Measurements from ENCODE around the gene TJP3. TPM values are rescaled to one million over a fixed set of nuclear protein-coding genes. Genes with fewer than 3 reads are reported as not detected.
"Not testable (repeated sequence)": the region's sequence is repeated elsewhere in the genome, so short reads cannot be mapped to it uniquely, and the experiment has no call there.

The TJP3 gene
- total RNA-seq: 1 to 10 TPM; 1.5 to 8.6 TPM

DNA sequence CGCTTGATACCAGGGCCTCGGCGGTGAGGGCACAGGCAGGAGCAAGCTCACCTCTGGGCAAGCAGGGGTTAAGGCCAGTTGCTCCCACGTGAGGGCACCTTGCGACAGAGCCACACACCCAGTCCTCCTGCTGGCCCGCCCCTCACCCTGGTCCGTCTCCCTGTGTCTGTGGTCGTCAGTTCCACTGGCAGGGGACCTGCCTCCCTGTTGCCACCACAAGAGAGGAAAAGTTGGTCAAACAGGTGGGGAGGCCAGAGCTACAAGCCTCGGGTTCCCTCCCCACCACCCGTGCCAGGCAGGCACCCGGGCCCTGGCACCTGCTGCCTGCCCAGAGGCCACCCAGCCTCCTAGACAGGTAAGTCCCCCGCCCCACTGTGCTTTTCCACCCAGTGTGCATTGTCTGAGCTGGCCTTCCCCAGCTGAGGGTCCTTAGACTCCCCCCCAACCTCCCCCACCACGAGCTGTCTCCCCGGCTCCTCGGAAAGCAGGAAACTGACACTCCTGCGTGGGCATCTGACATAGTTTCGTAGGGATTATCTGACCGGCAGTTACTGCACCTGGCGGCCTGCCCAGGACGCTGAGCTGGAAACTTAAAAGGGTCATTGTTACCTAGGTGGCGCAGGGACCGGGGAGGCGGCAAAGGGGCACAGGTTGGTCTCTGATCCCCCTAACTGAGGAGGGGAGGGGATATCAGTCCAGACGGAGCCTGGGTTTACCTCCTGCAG, at the start of gene TJP3:
TSS of gene TJP3 (plus strand) at position 178 of the 725 bp plus-strand sequence. CDS start 20,049 bp downstream, outside the sequence.
- Mint-ChIP-seq H3K36me3 (ENCODE audit: low read depth) (no peaks in the 10 kb centered on the region), H3K27ac (no peak within 1 kb of the TSS), H3K9me3 (no peaks in the 10 kb centered on the region), H3K27me3 (no peaks in the 10 kb centered on the region), H3K4me1 (no peaks in the 10 kb centered on the region), H3K4me3 (no peak within 1 kb of the TSS)
- no peak for ATAC-seq (replicated peaks)

- Mint-ChIP-seq H3K4me1 (no peaks in the 10 kb centered on the region), H3K27me3 (no peaks in the 10 kb centered on the region), H3K27ac (no peak overlapping the region), H3K36me3 (ENCODE audit: low read depth) (peaks cover 19% of the 10 kb centered on the region), H3K4me3 (no peak overlapping the region), H3K9me3 (no peaks in the 10 kb centered on the region)
- no peak for ATAC-seq (replicated peaks)
Measured at GRCh38 chr19:3658870-3659745, 49.1 kb upstream of the TJP3 start.

GRCh38 chr19:3659746-3660112, 48.5 kb upstream of the TJP3 start:
- H3K4me1 Mint-ChIP-seq: no peaks in the 10 kb centered on the region
- H3K36me3 Mint-ChIP-seq (ENCODE audit: low read depth): peaks cover 19% of the 10 kb centered on the region
- H3K4me3 Mint-ChIP-seq: no peak overlapping the region
- H3K27me3 Mint-ChIP-seq: no peaks in the 10 kb centered on the region
- no peaks in the 10 kb centered on the region for H3K9me3 Mint-ChIP-seq
- no peak for ATAC-seq (replicated peaks)
- H3K27ac Mint-ChIP-seq: no peak overlapping the region

- no peak for ATAC-seq (replicated peaks)
- no peak overlapping the region for H3K27ac Mint-ChIP-seq
- no peaks in the 10 kb centered on the region for H3K27me3 Mint-ChIP-seq
- H3K4me3 Mint-ChIP-seq: no peak overlapping the region
- peaks cover 19% of the 10 kb centered on the region for H3K36me3 Mint-ChIP-seq (ENCODE audit: low read depth)
- no peaks in the 10 kb centered on the region for H3K9me3 Mint-ChIP-seq
- H3K4me1 Mint-ChIP-seq: no peaks in the 10 kb centered on the region
Measured at GRCh38 chr19:3660493-3661219, 47.5 kb upstream of the TJP3 start.

DNA sequence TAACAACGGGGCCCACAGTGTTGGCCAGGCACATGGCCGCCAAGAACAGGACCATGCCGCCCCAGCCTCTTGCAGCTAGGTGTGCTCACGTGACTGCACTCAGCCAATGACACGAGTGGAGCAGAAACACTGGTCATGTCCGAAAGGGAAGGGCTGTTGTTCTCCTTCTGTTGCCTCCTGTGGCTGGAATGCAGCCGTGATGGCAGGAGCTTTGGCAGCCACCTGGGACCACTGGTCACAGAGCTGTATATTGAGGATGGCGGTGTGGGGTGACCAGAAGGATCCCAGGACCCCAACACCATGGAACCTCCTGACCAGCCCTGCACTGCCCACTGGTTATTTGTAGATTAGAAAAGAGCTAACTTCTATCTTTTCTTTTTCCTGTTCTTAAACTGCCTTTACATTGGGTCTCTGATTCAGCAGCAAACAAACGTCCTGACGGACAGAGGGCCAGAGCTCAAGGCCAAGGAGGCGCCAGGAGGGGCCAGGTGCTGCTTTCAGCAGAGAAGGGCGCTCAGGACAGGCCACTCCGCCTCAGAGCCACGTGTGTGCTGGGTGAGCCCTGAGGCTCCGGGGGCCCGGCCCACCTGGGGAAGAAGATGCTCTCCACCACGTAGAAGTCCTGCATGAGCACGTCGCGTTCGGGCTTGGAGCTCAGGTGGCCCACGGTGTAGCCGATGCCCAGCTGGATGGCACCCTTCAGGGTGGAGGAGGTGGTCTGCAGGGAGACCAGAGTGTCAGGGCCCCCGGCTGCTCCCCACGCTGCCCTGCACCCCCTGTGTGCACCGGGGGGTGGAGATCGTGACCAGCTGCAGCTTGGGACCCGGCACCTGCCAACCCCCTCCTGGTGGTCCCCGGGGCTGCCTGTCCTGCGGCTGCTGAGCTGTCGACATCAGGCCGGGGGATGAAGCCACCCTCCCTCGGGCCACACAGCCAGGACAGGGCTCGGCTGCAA, 46.6 kb upstream of the TJP3 start:
- ATAC-seq (replicated peaks): no peak
- Mint-ChIP-seq H3K36me3 (ENCODE audit: low read depth) (peaks cover 19% of the 10 kb centered on the region), H3K9me3 (no peaks in the 10 kb centered on the region), H3K4me1 (peaks cover 5% of the 10 kb centered on the region), H3K27me3 (no peaks in the 10 kb centered on the region), H3K4me3 (no peak overlapping the region), H3K27ac (no peak overlapping the region)

DNA sequence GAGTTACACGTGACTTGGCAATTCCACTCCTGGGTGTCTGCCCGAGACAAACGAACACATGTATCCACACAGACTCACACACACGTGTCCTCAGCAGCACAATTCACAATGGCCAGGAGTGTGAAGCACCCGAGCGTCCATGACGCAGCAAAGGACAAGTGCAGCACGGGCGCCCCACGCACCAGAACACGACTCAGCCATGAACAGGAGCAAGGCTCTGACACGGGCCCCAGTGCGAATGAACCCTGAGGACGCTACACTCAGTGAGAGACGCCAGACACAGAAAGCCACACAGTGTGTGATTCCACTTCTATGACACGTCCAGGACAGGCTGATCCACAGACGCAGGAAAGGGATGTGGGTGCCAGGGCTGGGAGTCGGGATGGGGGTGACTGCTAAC, 44.3 kb upstream of the TJP3 start:
- peaks cover 9% of the 10 kb centered on the region for H3K36me3 Mint-ChIP-seq (ENCODE audit: low read depth)
- H3K4me1 Mint-ChIP-seq: peaks cover 7% of the 10 kb centered on the region
- H3K9me3 Mint-ChIP-seq: no peaks in the 10 kb centered on the region
- H3K27ac Mint-ChIP-seq: no peak overlapping the region
- ATAC-seq (replicated peaks): no peak
- no peaks in the 10 kb centered on the region for H3K27me3 Mint-ChIP-seq
- H3K4me3 Mint-ChIP-seq: no peak overlapping the region

DNA sequence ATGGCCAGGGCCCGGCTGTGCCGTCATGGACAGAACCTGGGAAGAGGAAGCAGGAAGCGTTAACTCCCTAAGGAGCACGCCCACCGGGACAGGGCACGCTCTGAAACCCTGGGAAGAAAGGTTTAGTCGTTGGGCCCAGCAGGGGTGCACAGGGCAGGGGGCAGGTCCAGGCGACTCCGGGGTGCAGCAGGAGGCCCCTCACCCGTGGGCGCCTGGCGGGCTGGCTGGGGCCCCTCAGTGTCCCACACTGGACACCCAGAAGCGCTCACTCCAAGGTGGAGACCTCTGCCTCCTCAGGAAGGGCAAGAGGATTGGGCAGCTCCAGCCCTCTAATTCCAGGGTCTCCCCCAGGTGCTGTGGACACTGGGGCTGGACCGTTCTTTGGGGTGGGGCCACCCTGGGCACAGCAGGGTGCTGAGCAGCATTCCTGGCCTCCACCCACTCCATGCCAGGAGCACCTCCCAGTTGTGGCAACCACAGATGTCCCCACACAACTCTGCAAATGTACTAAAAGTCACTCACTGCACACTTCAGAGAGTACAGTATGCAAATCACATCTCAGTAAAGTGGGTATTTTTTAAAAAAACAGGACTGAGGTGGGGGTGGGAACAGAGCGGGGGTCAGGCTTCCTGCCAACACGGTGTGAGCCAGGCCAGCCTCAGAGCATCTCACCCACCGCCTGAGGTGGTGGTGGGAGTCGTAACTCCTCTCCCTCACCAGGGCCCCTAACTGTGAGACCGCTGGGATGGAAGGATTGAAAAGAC, 43.1 kb upstream of the TJP3 start:
- H3K4me3 Mint-ChIP-seq: no peak overlapping the region
- no peaks in the 10 kb centered on the region for H3K27me3 Mint-ChIP-seq
- H3K36me3 Mint-ChIP-seq (ENCODE audit: low read depth): peaks cover 9% of the 10 kb centered on the region
- no peak for ATAC-seq (replicated peaks)
- H3K4me1 Mint-ChIP-seq: peaks cover 7% of the 10 kb centered on the region
- H3K27ac Mint-ChIP-seq: no peak overlapping the region
- no peaks in the 10 kb centered on the region for H3K9me3 Mint-ChIP-seq

DNA sequence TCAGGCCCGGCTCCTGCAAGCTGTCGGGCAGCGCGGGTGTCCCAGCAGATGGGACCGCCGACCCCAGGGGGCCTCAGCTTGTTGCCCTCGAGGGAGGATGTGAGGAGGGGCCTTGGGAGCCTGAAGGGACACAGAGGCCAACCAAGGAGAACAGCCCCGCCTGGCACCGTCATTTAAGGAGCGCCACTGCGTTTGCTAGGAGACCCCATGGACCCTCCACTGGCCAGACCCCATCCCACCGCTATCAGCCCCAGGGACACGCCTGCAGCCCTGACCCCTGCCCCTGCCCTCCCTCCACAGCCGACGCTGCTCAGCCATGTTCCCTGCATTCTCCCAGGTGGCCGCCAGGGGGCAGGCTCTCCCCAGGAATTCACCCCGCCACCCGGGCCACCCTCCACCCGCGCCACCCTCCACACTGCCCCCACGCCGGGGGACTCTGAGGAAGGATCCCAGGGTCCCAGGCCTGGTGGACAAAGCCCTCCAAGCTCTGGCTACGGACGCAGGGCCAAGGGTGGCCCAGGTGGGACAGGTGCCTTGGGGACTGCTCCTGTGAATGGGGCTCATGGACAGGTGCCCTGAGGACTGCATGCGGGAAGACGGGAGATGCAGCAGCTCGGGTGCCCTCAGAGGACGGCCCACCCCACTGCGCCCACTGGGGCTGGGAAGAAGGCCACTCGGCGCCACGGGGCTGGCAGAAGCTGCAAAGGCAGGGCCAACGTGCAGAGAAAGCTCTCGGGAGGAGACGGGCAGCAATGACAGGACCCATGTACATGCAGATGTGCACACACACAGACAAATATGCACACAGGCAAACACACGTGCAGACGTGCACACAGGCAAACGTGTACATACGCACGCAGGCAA, 42.3 kb upstream of the TJP3 start:
- no peaks in the 10 kb centered on the region for H3K27me3 Mint-ChIP-seq
- H3K4me3 Mint-ChIP-seq: no peak overlapping the region
- H3K4me1 Mint-ChIP-seq: peaks cover 7% of the 10 kb centered on the region
- H3K9me3 Mint-ChIP-seq: no peaks in the 10 kb centered on the region
- ATAC-seq (replicated peaks): peak; percentile 74
- H3K27ac Mint-ChIP-seq: no peak overlapping the region
- H3K36me3 Mint-ChIP-seq (ENCODE audit: low read depth): peaks cover 9% of the 10 kb centered on the region

DNA sequence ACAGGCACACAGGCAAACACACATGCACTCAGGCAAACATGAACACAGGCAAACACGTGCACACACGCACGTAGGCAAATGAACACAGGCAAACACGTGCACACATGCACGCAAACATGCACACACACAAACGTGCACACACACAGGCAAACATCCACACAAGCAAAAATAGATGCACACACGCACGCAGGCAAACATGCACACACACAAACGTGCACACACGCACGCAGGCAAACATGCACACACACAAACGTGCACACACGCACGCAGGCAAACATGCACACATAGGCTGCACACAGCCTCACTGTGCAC, 41.7 kb upstream of the TJP3 start:
- not testable (repeated sequence) for H3K4me3 Mint-ChIP-seq; ATAC-seq (replicated peaks); H3K27me3 Mint-ChIP-seq; H3K27ac Mint-ChIP-seq; H3K9me3 Mint-ChIP-seq; H3K4me1 Mint-ChIP-seq; H3K36me3 Mint-ChIP-seq (ENCODE audit: low read depth)

DNA sequence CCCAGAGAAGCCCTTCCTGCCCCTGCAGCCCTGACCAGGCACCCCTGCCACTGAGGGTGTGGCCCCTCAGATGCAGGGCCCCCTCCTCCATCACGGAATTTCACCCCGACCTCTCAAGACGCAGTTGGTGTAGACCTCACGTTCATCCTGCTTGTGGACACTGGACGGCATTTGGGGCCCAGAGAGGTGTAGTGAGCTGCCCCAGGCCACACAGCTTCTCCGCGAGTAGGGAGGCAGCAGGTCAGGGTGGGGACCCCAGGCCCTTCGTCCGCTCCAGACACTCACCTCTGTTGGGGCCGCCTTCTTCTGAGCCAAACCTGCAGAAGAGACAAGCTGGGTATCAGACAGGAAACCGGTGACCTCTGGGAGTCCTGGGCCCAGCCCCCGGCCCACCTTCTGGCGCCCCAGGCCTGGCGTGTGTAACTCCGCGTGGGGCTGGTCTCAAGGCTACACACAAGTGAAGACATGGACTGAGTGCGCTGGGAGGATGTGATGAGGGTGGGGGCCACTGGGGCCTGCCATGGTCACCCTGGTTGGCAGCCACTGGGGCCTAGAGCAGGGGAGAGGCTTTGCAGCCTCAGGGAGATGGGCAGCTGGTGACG, 41.0 kb upstream of the TJP3 start:
- H3K36me3 Mint-ChIP-seq (ENCODE audit: low read depth): peaks cover 9% of the 10 kb centered on the region
- peaks cover 7% of the 10 kb centered on the region for H3K4me1 Mint-ChIP-seq
- no peak overlapping the region for H3K4me3 Mint-ChIP-seq
- H3K27ac Mint-ChIP-seq: peak overlapping the region; percentile 25
- ATAC-seq (replicated peaks): no peak
- H3K9me3 Mint-ChIP-seq: no peaks in the 10 kb centered on the region
- H3K27me3 Mint-ChIP-seq: no peaks in the 10 kb centered on the region

GRCh38 chr19:3667766-3668165, 40.4 kb upstream of the TJP3 start:
- Mint-ChIP-seq H3K27me3 (no peaks in the 10 kb centered on the region), H3K4me1 (peaks cover 7% of the 10 kb centered on the region), H3K4me3 (no peak overlapping the region), H3K9me3 (no peaks in the 10 kb centered on the region), H3K36me3 (ENCODE audit: low read depth) (peaks cover 9% of the 10 kb centered on the region), H3K27ac (no peak overlapping the region)
- ATAC-seq (replicated peaks): no peak

GRCh38 chr19:3668331-3669081, 39.7 kb upstream of the TJP3 start:
- H3K4me1 Mint-ChIP-seq: peaks cover 7% of the 10 kb centered on the region
- H3K36me3 Mint-ChIP-seq (ENCODE audit: low read depth): peaks cover 4% of the 10 kb centered on the region
- no peak overlapping the region for H3K4me3 Mint-ChIP-seq
- ATAC-seq (replicated peaks): no peak
- H3K27ac Mint-ChIP-seq: no peak overlapping the region
- H3K27me3 Mint-ChIP-seq: no peaks in the 10 kb centered on the region
- H3K9me3 Mint-ChIP-seq: no peaks in the 10 kb centered on the region
